Measurements from ENCODE around the gene KIFC3. TPM values are rescaled to one million over a fixed set of nuclear protein-coding genes. Genes with fewer than 3 reads are reported as not detected.

KIFC3 gene
- total and polyA plus RNA-seq, 2 of the 13 experiments (the other 11 are each of a cell fraction or from before 2014, with no cell fraction given) = 42.1 to 45.3 TPM

- TF ChIP-seq SAFB2 (CRISPR knock-in tag; IDR thresholded peaks at IDR 0.05; ENCODE audit: borderline replicate concordance, low read depth) (no peak), ZMYM2 (CRISPR knock-in tag; IDR thresholded peaks at IDR 0.05) (no peak), THAP11 (CRISPR knock-in tag; IDR thresholded peaks at IDR 0.05) (no peak), HMG20A (CRISPR knock-in tag; IDR thresholded peaks at IDR 0.05; ENCODE audit: borderline replicate concordance) (no peak), PHF8 (CRISPR knock-in tag; IDR thresholded peaks at IDR 0.05) (0 out of 2 replicates have a peak, but pooled peaks have one; percentile 5), IKZF4 (CRISPR knock-in tag; IDR thresholded peaks at IDR 0.05; ENCODE audit: borderline replicate concordance, low read depth, not compliant biosample characterization) (peak; percentile 48), ZNF317 (CRISPR knock-in tag; IDR thresholded peaks at IDR 0.05) (no peak), ZNF564 (CRISPR knock-in tag; IDR thresholded peaks at IDR 0.05) (no peak), SMYD3 (CRISPR knock-in tag; IDR thresholded peaks at IDR 0.05) (no peak), ZNF501 (CRISPR knock-in tag; IDR thresholded peaks at IDR 0.05) (no peak), ZNF670 (CRISPR knock-in tag; IDR thresholded peaks at IDR 0.05; ENCODE audit: borderline replicate concordance) (peak; percentile 66; the same call in 1 of the 2 replicates), ZBTB33 (CRISPR knock-in tag; IDR thresholded peaks at IDR 0.05) (peak; percentile 75; the same call in 1 of the 2 replicates), KLF16 (CRISPR knock-in tag; IDR thresholded peaks at IDR 0.05) (no peak), MZF1 (CRISPR knock-in tag; IDR thresholded peaks at IDR 0.05; ENCODE audit: borderline replicate concordance) (no peak), ZNF563 (CRISPR knock-in tag; IDR thresholded peaks at IDR 0.05) (peak; percentile 22; the same call in 1 of the 2 replicates), ZSCAN20 (CRISPR knock-in tag; IDR thresholded peaks at IDR 0.05; ENCODE audit: borderline replicate concordance) (no peak), ZC3H13 (CRISPR knock-in tag; IDR thresholded peaks at IDR 0.05) (0 out of 2 replicates have a peak, but pooled peaks have one; percentile 7), ZNF20 (CRISPR knock-in tag; IDR thresholded peaks at IDR 0.05) (no peak), ZNF44 (CRISPR knock-in tag; IDR thresholded peaks at IDR 0.05) (no peak), NFE2L2 (IDR thresholded peaks at IDR 0.05; ENCODE audit: low read length) (no peak), ZNF256 (CRISPR knock-in tag; conservative IDR thresholded peaks at IDR 0.05) (no peak), ZNF672 (CRISPR knock-in tag; IDR thresholded peaks at IDR 0.05) (no peak), ZNF747 (CRISPR knock-in tag; IDR thresholded peaks at IDR 0.05; ENCODE audit: borderline replicate concordance) (no peak), ZNF616 (CRISPR knock-in tag; IDR thresholded peaks at IDR 0.05; ENCODE audit: low read depth) (0 out of 2 replicates have a peak, but pooled peaks have one; percentile 13)
- TF ChIP-seq, protein P1, sequence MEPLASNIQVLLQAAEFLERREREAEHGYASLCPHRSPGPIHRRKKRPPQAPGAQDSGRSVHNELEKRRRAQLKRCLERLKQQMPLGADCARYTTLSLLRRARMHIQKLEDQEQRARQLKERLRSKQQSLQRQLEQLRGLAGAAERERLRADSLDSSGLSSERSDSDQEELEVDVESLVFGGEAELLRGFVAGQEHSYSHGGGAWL (CRISPR knock-in tag; IDR thresholded peaks at IDR 0.05) = 0 out of 2 replicates have a peak, but pooled peaks have one; percentile 6
- TF ChIP-seq, protein P2, sequence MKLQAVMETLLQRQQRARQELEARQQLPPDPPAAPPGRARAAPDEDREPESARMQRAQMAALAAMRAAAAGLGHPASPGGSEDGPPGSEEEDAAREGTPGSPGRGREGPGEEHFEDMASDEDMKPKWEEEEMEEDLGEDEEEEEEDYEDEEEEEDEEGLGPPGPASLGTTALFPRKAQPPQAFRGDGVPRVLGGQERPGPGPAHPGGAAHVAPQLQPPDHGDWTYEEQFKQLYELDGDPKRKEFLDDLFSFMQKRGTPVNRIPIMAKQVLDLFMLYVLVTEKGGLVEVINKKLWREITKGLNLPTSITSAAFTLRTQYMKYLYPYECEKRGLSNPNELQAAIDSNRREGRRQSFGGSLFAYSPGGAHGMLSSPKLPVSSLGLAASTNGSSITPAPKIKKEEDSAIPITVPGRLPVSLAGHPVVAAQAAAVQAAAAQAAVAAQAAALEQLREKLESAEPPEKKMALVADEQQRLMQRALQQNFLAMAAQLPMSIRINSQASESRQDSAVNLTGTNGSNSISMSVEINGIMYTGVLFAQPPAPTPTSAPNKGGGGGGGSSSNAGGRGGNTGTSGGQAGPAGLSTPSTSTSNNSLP (IDR thresholded peaks at IDR 0.05; ENCODE audit: low read depth, low read length) = no peak
These were observed 45.6 kb downstream of the KIFC3 start (continued) for GRCh38 chr16:57756424-57757325.

All from HepG2 (cell line).